Muscle layer of colon (tissue), 2 donors: ENCODE data around the gene PREX1.
"Not testable (repeated sequence)": the region's sequence is repeated elsewhere in the genome, so short reads cannot be mapped to it uniquely, and the experiment has no call there.

Source experiments
- H3K27ac ChIP-seq: one replicate; pipeline ENCODE4 v1.7.0; 2013; ENCODE audit warnings: low read depth, mild to moderate bottlenecking, low read length, moderate library complexity
- H3K27me3 ChIP-seq, 2 donors: one replicate each; pipeline ENCODE4 v1.7.0; 2013; ENCODE audit warnings: low read length in 2 of 2, mild to moderate bottlenecking in 2 of 2; ENCODE audit not compliant: insufficient read depth in 2 of 2, control insufficient read depth in 1 of 2
- H3K36me3 ChIP-seq: one replicate; pipeline ENCODE4 v1.7.0; 2013; ENCODE audit warnings: mild to moderate bottlenecking, low read length; ENCODE audit not compliant: insufficient read depth
- H3K4me1 ChIP-seq: one replicate; pipeline ENCODE4 v1.7.0; 2013; ENCODE audit warnings: mild to moderate bottlenecking, low read length; ENCODE audit not compliant: insufficient read depth
- H3K4me3 ChIP-seq, 2 donors: one replicate each; pipeline ENCODE4 v1.7.0; 2013; ENCODE audit warnings: low read length in 2 of 2, low read depth in 1 of 2, mild to moderate bottlenecking in 1 of 2, moderate library complexity in 1 of 2
- H3K9ac ChIP-seq: one replicate; pipeline ENCODE4 v1.7.0; 2013; ENCODE audit warnings: low read length
- H3K9me3 ChIP-seq: one replicate; pipeline ENCODE4 v1.7.0; 2013; ENCODE audit warnings: mild to moderate bottlenecking, low read length
- donor health status: abdominal sarcoma.
- donor health status: Adenocarcinoma of cecum.

Gene PREX1

GRCh38 chr20:48814633-48815032 is 13.2 kb downstream of the PREX1 start:
- Histone ChIP-seq H3K27me3 (no peaks in the 10 kb centered on the region), H3K4me1 (no peaks in the 10 kb centered on the region), H3K36me3 (no peaks in the 10 kb centered on the region), H3K9ac (no peak overlapping the region), H3K27ac (no peak overlapping the region), H3K9me3 (no peaks in the 10 kb centered on the region), H3K4me3 (no peak overlapping the region)

- no peaks in the 10 kb centered on the region for H3K27me3 ChIP-seq
- no peak overlapping the region for H3K9ac ChIP-seq
- no peak overlapping the region for H3K4me3 ChIP-seq
- no peak overlapping the region for H3K27ac ChIP-seq
- H3K4me1 ChIP-seq: no peaks in the 10 kb centered on the region
- no peaks in the 10 kb centered on the region for H3K36me3 ChIP-seq
- H3K9me3 ChIP-seq: no peaks in the 10 kb centered on the region
Measured at GRCh38 chr20:48813930-48814546, 13.8 kb downstream of the PREX1 start.

DNA sequence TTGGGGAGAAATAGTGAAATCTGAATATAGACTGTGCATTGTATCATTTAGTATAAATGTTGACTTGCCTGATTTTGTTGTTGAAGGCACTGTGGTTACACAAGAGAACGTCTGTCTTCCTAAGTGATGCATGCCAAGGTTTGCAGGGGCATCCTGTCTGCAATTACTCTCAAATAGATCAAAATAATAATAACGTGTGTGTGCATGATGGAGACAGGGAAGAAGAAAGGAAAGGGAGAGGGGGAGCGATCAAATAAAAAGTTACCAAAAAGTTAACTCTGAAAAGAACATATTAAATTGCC is 14.4 kb downstream of the PREX1 start:
- H3K4me1 ChIP-seq: no peaks in the 10 kb centered on the region
- no peak overlapping the region for H3K9ac ChIP-seq
- H3K27ac ChIP-seq: no peak overlapping the region

DNA sequence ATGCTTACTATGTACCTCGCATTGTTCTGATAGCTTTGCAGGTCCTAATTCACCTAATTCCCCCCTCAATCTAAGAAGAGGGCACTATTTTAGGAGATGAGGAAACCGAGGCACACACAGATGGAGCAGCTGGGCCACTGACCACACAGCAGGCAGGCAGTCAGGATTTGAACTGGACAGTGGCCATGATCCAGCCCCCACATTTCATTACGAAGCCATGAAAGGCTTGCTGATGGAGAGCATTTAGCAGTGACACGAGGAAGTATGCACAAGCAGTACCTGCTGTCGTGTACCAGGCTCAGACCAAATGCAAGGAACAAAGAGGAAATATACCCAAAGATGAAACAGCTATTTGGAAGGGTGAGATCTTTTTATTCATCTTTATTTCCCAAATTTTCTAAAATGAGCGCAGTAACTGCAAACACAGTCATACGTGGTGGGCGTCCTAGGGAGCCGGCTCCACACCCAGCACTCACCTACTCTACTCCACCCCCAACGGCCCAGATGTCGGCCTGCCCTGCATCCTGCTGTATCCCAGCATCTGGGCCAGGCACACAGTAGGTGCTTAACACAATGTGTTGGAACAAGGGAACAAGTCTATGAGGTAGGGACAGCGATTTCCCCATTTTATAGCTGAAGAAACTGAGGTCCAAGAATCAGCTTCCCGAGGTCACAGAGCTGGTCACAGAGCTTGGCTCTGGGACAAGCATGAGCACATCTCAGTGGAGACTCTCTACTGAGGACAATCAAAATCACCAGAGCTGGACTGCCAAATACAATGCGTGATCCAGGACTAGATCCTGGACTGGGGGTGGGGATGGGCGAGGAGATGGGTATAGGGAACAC is 15.0 kb downstream of the PREX1 start:
- no peak overlapping the region for H3K9ac ChIP-seq
- H3K27ac ChIP-seq: no peak overlapping the region
- no peaks in the 10 kb centered on the region for H3K9me3 ChIP-seq
- H3K4me3 ChIP-seq: no peak overlapping the region
- H3K36me3 ChIP-seq: no peaks in the 10 kb centered on the region
- H3K27me3 ChIP-seq: no peaks in the 10 kb centered on the region
- no peaks in the 10 kb centered on the region for H3K4me1 ChIP-seq

More for the DNA sequence above, 14.4 kb downstream of the PREX1 start:
- Histone ChIP-seq H3K4me3 (no peak overlapping the region), H3K27me3 (no peaks in the 10 kb centered on the region), H3K9me3 (no peaks in the 10 kb centered on the region), H3K36me3 (no peaks in the 10 kb centered on the region)

DNA sequence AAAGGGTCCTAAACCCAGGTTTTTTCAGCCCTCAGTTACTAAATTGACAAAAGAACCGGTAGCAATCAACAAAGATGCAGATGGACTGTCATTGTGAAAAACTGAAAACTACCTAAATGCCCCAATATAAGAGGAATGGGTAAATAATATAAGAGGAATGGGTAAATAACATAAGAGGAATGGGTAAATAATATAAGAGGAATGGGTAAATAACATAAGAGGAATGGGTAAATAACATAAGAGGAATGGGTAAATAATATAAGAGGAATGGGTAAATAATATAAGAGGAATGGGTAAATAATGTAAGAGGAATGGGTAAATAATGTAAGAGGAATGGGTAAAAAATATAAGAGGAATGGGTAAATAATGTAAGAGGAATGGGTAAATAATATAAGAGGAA is 15.7 kb downstream of the PREX1 start:
- not testable (repeated sequence) for H3K4me1 ChIP-seq, H3K4me3 ChIP-seq, H3K9ac ChIP-seq, H3K36me3 ChIP-seq, H3K27ac ChIP-seq, H3K27me3 ChIP-seq, H3K9me3 ChIP-seq

DNA sequence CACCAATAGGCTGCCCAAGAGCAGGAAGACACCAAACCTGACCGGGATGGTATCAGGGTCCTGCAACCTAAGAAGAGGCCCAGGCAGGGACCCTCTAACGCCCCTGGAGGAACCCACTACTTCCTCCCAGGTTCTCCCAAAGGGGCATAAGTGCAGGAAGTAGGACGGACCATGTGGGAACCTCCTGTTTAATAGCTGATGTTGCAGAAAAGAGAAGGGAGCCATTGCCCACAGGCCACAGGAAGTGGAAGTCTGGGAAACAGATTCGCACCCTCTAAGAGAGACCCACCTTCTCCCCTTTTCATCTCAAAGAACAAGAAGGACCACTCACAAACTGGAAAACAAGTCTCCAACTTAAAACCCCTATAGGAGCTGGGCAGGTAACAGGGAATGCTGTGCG is 18.1 kb downstream of the PREX1 start:
- Histone ChIP-seq H3K4me3 (no peak overlapping the region), H3K4me1 (no peaks in the 10 kb centered on the region), H3K27ac (no peak overlapping the region), H3K9me3 (peaks cover 4% of the 10 kb centered on the region), H3K27me3 (no peaks in the 10 kb centered on the region), H3K36me3 (no peaks in the 10 kb centered on the region), H3K9ac (no peak overlapping the region)

- H3K27ac ChIP-seq: no peak overlapping the region
- peaks cover 4% of the 10 kb centered on the region for H3K9me3 ChIP-seq
- H3K9ac ChIP-seq: no peak overlapping the region
- H3K4me1 ChIP-seq: no peaks in the 10 kb centered on the region
- H3K4me3 ChIP-seq: no peak overlapping the region
- no peaks in the 10 kb centered on the region for H3K36me3 ChIP-seq
- no peaks in the 10 kb centered on the region for H3K27me3 ChIP-seq
Measured at GRCh38 chr20:48808382-48809034, 19.3 kb downstream of the PREX1 start.

- Histone ChIP-seq H3K9me3 (peaks cover 4% of the 10 kb centered on the region), H3K4me1 (no peaks in the 10 kb centered on the region), H3K36me3 (no peaks in the 10 kb centered on the region), H3K27ac (no peak overlapping the region), H3K27me3 (no peaks in the 10 kb centered on the region), H3K9ac (no peak overlapping the region), H3K4me3 (no peak overlapping the region)
Measured at GRCh38 chr20:48807586-48808381, 20.0 kb downstream of the PREX1 start.

- H3K4me1 ChIP-seq: no peaks in the 10 kb centered on the region
- no peak overlapping the region for H3K27ac ChIP-seq
- H3K9ac ChIP-seq: no peak overlapping the region
- no peaks in the 10 kb centered on the region for H3K27me3 ChIP-seq
- H3K9me3 ChIP-seq: peaks cover 4% of the 10 kb centered on the region
- H3K4me3 ChIP-seq: no peak overlapping the region
- H3K36me3 ChIP-seq: no peaks in the 10 kb centered on the region
Measured at GRCh38 chr20:48807051-48807450, 20.7 kb downstream of the PREX1 start.

- Histone ChIP-seq H3K9ac (no peak overlapping the region), H3K4me1 (no peaks in the 10 kb centered on the region), H3K36me3 (no peaks in the 10 kb centered on the region), H3K9me3 (peaks cover 4% of the 10 kb centered on the region), H3K27ac (no peak overlapping the region), H3K4me3 (no peak overlapping the region), H3K27me3 (no peaks in the 10 kb centered on the region)
Measured at GRCh38 chr20:48805716-48806115, 22.1 kb downstream of the PREX1 start.

GRCh38 chr20:48805286-48805685 is 22.5 kb downstream of the PREX1 start:
- Histone ChIP-seq H3K4me3 (no peak overlapping the region), H3K9ac (no peak overlapping the region), H3K4me1 (no peaks in the 10 kb centered on the region), H3K9me3 (peaks cover 4% of the 10 kb centered on the region), H3K36me3 (no peaks in the 10 kb centered on the region), H3K27ac (no peak overlapping the region), H3K27me3 (no peaks in the 10 kb centered on the region)
